NCI-H526 (cell line): ENCODE results near the gene COL18A1.
"Not testable (repeated sequence)": the region's sequence is repeated elsewhere in the genome, so short reads cannot be mapped to it uniquely, and the experiment has no call there.

ENCODE experiments used
- DNase-seq, 2 experiments: peaks; one replicate each; lab custom pipeline; 2025; lab: John Stamatoyannopoulos, UW

The COL18A1 gene

DNA sequence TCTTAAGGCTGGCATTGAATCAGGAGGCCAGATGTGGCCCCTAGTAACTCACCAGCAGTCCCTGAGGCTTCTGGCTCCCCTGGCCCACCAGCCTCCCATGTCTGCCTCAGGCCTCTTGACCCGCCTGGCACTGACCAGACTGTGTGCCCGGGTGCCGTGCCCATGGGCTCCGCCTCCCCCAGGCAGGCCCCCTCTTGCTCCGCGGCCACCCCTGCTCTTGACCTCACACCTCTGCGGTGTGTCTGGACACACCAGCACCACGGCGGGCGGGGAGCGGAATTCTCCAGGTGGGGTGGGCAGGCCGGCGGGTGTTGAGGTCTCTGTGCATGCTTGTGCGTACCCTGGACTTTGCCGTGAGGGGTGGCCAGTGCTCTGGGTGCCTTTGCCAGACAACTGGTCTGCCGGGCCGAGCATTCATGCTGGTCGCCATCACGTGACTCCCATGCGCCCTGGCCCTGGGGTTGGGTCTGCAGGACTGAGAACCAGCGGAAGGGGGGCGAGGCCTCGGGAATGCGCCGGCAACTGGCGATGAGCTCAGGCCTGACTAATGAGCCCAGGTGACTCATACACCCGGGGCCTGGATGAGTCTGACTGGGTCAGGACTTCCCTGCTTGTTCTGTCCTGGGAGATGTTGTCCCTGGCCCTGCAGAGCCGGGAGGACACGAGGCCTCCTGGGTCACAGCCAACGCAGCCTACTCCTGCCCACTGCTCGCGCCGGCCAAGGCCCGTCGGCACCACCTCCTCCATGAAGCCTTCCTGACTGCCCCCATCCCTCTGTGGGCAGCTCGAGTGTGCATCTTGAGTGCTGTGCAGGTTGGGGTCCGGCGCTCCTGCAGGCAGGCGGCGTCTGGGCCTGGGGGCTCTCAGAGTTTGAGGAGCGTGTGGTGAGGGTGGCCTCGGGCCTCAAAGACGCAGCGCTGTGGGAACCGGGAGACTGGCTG is 22.6 kb downstream of the COL18A1 start:
- no peak for DNase-seq

DNA sequence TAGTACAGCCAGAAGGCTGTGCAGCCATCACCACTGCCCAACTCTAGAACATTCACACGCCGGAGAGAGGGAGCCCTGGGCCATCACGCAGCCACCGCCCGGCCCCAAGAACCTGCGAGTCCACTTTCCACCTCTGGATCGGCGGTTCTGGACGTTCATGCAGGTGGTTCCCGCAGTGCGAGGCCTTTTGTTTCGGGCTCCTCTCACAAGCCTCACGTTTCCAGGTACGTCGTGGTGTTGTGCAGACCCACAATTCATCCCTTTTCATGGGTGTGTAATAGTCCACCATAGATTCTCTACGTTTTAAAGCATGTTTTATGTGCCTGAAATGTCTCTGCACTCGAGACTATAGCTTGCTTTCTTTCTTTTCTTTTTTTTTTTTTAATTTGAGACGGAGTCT is 23.6 kb downstream of the COL18A1 start:
- DNase-seq, result no peak

DNA sequence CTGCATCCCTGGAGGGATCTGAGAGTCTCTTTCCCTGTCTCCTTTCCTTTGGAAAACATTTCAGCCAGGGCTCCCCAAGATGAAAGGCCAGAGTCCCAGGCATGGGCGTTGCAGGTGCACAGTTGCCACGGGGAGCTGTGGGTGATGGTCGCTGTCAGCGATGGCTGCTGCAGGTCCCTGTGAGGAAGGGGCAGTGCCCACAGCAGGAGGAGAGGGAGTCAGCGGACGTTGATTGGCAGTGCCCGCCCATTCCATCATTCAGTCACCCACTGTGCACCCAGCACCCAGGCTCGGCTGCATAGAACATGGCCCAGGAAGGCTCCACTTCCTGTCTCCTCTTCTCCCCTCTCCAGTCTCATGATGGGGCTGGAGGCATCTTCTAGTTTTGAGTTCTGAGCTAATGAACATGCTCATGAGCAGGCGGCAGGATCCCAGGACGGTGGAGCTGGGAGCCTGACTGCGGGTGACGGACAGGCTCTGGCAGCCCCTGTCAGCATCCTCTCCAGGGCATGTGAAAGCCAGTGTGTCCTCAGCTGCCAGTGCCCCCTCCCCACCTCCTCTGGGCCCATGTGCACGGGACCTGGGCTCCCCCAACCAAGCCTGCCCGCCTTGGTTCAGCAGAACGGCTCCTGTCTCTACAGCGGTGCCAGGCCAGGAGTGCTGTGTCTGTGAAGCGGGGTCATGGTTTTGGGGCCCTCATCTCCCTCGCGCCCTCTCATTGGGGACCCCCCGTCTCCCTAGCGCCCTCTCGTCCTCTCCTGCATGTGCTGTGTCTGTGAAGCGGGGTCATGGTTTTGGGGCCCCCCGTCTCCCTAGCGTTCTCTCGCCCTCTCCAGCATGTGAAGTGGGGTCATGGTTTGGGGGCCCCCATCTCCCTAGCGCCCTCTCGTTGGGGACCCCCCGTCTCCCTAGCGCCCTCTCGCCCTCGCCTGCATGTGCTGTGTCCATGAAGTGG is 24.5 kb downstream of the COL18A1 start:
- no peak for DNase-seq

DNA sequence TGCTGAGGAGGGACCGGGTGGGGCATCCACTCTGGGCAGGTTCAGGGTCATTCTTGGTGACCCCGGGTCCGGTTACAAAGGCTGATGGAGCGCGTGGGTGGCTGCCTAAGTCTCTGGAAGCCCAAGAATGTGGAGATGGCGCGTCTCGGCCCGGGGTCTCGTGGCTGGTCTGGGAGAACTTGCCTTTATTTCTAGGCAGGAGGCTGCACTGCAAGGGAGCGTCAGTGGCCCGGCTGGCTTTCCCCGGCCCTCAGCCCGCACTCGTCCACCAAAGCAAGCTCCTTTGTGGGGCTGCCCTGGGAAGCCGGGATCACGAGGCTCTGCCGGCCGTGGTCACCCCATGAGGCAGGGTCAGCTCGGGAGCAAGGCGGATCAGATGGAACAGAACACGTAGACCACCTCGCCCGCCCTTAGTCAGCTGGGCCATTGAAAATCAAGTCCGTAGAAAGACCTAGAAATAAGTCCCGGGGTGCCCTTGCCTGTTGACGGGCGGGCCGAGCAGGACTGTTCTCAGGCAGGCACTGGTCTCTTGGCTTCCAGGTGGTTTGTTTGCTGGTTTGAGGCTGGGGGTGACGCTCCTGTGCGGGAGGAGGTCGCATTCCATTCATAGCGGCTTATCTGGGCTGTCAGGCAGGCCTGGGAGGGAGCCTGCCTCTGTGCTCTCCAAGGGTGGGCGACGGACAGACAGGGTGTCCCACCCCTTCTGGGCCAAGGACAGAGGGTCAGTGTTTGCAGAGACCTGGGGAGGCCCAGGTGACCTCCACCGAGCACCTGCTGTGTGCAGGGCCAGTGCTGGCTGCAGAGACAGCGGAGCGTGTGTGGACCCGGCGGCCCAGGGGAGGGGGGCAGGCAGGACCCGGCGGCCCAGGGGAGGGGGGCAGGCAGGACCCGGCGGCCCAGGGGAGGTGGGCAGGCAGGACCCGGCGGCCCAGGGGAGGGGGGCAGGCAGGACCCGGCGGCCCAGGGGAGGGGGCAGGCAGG is 25.8 kb downstream of the COL18A1 start:
- no peak for DNase-seq

DNA sequence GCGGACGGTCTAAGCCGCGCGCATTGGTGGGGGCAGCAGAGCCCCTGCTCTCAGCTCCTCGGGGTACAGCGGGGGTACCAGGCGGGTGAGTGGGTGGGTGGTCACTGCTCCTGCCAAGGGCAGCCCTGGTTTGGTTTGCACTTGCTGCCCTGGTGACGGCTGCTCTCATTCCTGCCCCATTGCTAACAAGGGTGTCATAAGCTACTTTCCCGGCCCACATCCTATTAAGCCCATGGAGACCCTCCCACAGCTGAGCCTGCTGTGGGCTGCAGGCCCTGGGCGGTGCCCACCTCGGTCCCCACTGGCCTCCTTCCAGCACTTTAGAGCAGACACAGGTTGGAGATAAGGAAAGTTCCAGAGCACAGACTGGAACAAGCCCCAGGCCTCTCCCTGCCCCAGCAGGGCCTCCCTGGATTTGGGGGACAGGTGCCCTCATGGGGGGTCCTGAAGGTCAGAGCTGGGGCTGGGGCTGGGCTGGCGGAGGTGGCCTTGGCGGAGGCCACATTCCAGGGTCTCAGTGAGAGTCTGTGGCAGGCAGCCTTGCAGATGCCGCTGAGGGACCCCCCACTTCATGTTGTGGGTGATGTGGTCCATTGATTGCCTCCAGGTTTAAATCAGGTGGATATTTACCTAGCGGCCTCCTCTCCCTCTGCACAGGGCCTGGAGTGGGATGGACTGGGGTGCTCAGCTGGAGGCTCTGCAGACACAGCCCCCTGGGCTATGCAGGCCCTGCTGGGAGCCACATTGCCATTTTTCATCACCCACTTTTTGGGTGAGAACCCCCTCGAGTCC is 27.0 kb downstream of the COL18A1 start:
- no peak for DNase-seq

DNA sequence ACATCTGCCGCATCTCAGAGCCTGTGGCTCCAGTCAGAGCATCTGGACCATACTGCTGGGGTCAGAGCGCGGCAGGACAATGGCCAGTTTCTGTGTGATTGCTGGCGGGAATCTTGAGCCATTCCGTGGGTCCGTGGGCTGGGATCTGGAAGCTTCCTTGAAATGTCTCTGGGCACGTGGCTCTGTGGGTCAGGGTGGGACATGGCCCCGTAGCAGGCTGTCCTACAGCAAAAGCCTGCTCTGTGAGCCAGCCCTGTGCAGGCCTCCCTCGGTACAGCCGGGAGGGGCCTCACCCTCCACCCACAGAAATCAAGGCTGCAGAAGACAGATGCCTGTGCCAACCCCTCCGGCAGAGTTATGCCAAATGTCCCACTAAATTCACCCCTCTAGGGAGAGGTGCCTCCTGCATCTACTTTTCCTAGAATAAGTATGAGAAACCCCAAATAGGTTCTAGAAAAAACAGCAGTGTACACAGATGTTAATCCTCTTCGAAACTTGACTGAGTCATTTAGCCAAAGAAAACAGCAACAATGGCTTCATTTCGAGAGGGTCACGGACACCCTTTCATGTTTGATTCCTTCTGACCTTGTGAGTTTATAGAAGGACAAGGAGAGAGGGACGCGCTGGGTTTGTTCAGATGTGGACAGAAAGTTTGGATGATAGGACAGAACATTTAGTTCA is 27.8 kb downstream of the COL18A1 start:
- no peak for DNase-seq

DNA sequence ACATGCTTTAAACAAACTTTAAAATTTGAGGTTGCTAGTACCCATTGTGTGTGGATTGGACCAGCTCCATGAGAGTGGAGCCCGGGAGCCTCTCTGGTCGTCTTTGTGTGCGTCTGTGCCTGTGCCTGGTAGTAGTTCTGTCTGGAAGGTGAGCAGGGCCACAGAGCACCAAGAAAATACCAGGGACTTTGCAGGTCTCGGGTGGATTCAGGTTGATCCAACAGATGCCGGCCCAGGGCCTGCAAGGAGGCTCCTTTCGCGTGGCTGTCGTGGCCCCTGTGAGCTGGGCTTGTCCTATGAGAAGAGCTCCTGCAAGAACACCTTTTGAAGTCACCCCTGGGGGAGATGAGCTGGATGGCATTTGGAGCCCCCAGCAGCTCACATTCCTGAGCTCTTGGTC is 28.3 kb downstream of the COL18A1 start:
- no peak for DNase-seq

DNA sequence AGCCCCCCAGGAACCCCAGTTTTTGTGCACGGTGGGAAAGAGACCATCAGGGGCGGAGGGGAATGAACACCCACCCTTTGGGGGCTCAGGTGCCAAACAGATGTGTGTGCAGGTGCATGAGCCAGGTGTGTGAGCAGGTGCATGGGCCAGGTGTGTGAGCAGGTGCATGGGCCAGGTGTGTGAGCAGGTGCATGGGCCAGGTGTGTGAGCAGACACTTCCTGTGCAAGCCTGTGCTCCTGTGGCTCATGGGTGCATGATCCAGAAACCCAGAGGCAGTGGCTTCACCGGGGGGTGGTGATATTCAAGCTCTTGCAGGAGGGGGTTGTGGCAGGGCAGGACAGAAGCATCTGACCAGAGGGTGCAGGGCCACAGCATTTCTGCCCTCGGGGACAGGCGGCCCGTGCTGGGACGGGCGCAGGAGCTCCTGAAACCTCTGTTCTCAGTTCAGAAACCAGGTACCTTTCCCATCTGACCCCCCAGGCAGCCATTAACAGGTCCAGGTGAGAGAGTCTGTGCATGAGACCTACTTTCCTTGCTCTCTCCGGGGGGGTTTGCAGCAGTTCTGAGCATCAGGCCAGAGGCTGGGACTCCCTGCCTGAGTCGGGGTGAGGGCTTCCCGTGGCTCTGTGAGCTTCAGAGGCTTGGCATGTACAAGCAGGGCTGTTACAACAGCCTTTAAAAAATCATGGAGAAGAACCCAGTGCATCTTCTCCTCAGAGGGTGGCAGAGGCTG is 29.1 kb downstream of the COL18A1 start:
- no peak for DNase-seq

DNA sequence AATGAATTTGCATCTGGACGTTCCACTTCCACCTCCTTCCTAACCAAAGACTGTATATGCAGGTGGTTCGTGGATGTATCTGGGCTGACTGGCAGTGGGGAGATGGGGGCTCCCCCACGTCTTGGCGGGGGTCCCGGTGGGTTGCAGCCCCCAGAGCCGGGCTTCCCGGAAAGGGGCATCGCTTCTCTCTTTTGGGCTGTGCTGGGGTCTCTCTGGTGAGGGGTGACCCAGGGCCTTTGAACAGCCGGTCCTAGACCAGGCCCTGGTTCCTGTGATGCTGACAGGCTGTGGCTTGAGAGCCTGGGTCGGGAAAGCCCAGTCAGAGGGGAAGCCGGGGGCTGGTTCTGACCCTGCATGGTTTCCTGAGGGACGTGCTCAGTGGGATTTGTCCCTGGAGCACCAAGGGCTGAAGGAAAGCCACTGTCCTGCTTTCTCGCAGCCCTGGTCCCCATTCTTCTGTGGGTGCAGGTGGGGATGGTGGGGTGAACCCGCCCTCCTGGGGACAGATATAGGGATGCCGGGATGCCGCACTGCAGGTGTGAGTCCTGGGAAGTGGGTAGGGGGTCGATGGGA is 29.8 kb downstream of the COL18A1 start:
- no peak for DNase-seq

DNA sequence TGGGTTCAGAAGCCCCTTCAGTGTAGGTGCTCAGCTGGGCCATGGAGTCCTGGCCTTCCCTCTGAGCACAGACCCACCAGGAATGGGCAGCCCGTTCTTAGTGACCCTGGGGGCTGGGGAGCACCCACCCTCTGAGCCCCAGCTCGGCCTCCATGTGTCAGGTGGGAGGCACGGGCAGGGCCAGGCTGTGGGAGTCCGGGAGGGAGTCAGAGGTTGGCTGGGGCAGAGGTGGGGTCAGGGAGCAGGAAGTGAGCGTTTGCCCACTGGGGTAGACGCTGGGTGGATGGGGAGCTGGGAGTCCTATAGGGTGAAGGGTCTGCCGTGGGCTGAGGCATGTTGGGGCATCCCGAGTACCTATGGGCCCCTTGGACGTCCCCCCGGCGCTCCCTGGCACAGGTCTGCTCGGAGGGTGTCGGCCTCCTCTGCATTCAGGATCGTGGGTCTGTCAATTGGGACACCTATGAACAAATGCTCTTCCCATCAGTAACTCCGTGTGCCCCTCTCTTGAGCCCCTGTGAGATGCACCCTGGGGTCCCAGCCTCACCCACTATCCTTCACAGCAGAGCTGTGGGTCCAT is 30.5 kb downstream of the COL18A1 start:
- no peak for DNase-seq

DNA sequence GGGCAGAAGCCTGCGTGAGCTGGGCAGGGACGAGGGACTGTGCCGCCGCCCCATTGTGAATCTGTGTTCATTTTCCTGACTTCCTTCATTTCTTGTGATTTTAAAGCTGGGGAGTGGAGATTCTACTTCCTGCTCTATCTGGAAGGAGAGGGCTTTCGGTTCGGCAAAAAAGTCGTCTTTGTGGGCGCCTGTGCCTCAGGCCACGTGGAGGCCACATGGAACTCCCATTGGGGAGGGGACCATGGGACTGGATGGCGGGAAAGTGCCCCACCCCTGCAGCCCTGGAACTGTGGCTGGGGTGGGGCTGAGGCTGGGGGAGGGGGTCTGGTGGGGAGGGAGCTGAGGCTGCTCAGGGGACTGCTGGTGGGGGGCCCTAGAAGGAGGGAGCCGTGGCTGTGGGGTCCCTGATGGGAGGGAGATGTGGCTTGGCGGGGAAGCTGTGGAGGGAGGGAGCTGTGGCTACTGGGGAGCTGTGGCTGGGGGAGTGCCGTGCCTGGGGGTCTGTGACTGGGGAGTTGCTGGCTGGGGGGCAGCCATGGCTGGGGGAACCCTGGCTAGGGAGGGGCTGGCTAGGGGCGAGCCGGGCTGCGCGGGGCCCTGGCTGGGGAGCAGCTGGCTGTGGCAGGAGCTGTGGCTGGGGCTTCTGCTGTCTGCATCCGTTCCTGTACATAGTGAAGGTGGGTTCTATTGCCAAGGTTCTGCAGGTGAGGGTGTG is 31.5 kb downstream of the COL18A1 start:
- DNase-seq, result no peak

DNA sequence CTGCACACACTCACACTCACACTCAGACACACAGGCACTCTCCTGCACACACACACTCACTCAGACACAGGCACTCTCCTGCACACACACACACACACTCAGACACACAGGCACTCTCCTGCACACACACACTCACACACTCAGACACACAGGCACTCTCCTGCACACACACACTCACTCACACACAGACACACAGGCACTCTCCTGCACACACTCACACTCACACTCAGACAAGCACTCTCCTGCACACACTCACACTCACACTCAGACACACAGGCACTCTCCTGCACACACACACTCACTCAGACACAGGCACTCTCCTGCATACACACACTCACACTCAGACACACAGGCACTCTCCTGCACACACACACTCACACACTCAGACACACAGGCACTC is 32.9 kb downstream of the COL18A1 start:
- DNase-seq, result not testable (repeated sequence)

DNA sequence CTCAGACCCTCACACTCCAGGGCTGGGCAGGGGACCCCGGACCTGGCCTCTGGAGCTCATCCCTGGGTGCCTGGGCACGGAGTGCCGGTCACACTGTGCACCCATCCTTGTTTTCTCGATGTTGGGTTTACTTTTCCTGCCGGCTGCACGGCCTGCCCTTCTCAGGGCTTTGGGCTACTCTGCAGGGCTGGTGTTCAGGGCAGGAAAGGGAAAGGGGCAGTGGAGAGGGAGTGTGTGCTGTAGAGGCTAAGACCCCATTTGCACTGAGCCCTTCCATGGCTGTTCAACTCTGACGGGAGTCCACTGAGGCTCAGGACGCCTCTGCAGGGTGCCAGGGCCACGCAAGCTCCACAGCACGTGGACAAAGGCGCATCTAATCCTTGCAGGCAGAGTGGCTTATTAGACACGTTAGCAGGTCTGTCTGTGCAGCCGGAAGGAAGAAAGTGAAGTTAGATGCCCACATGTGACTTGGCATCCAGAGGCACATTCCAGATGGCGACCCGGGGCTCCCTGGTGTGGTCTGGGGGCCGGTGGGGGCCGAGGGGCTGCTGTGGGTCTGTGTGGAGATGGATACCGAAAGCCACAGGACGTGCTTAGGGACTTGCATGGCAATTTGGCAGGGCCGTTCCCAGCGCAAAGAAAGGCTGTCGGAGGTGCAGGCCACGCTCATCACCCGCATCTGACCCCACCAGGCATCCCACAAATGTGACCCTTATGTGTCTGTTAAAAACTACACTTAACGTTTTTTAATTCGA is 33.6 kb downstream of the COL18A1 start:
- no peak for DNase-seq

DNA sequence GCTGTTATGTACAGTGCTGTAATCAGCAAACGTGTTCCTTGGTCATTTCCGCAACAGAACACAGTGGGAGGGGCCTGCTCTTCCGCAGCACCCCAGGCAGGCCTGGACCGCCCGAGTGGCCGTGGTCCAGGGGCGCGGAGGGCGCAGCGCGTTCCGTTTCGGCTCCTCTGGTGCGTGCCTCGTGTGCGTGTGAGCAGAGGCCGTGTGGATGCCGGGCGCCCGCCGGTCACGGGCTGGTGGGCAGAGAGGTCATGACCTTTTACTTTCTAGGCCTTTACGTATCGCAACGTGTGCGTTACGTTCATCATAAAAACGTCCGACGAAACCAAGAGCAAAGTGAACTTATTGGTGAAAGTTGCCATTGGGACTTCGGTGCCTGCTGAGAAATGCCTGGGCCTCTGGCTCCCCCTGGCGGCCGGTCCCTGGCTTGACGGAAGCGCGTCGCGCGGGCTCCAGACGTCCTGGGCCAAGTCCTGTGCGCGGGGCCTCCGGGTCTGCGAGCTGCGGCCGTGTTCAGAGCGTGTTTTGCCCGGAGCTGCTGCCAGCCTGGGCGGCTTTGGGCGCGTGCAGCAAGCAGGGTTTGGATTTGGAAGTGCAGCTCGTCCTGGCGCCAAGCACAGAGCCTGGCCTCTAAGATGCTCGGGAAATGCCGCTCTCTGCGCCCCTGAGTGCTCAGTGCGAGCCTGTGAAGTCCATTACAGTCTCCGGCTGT is 34.4 kb downstream of the COL18A1 start:
- DNase-seq, result peak; percentile 38 to 85

DNA sequence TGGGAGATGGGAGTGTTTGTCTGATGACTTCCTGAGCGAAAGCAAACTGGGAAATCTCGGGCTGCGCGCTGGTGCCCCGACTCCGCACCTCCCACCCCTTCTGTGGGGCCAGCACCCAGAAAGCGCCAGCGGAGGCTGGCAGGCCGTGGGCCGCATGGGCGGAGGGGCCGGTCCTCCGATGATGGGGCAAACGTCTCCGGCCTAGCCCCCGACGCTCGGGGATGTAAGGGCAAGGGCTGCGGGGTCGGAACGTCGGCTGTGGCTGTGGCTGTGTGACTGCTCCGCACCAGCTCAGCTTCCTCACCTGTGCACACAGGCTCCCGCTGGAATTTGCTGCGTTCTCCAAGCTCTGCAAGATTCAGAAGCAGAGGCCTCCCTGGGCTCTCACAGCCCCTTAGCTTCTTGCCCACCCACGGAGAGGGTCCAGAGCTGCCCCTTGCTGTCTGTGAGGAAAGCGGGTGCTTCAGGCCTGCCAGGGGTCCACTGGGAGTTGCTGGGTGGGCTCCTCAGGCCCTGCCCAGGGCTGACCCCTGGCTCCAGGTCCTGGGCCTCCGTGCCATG is 35.0 kb downstream of the COL18A1 start:
- DNase-seq, result no peak

DNA sequence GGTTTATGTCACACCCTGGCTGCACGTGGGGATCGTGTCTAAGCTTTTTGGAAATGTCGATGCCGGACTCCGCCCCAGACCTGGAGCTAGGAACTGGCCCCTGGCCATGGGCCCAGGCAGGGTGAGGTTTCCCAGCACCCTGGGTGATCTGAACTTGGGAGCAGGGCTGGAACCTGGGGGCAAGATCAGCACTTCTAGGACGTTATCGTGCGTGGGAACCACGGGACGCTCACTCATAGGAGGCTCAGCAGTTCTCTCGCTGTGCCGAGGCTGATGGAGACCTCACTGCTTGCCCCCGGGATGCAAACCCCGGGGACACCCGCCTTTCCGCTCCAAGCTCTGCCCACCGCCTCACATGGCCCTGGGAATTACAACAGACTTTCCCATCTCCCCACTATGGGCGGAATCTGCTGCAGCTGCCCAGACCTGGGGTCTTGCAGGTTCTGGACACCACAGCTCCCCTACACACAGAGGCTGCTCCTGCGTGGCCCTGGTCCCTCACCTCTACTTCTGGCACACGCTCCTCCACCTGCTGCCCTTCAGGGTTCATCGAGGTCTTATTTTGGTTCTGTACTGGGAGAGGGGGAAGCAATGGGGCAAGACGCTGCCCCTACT is 35.9 kb downstream of the COL18A1 start:
- no peak for DNase-seq
